HG02678 (cell line): ENCODE measurements around the gene SLC25A41.

Source experiments
- ATAC-seq: cut with Tn5 transposase; IDR thresholded peaks from one replicate; pipeline ENCODE4 v1.9.1; 2021; ENCODE audit warnings: mild to moderate bottlenecking, moderate library complexity; ENCODE audit not compliant: unreplicated experiment

The SLC25A41 gene

DNA sequence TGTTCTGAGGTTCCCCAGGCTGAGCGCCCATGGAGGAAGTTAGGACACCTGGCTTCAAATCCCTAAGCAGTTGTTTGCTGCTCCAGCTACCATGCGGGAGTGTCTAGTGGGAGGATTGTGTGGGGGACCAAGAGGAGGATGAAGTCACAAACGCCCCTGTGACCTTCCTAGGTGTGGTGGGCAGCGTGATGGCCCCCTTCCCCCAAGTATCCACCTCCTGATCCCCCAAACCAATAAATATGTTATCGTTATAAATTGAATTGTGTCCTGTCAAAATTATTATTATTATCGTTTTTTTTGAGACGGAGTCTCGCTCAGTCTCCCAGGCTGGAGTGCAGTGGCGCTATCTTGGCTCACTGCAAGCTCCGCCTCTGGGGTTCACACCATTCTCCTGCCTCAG, at the start of gene SLC25A41:
Gene SLC25A41 (minus strand): TSS at position 101 of the 400 bp plus-strand sequence. CDS start 70 bp downstream, at position 31.
- no peak for ATAC-seq

DNA sequence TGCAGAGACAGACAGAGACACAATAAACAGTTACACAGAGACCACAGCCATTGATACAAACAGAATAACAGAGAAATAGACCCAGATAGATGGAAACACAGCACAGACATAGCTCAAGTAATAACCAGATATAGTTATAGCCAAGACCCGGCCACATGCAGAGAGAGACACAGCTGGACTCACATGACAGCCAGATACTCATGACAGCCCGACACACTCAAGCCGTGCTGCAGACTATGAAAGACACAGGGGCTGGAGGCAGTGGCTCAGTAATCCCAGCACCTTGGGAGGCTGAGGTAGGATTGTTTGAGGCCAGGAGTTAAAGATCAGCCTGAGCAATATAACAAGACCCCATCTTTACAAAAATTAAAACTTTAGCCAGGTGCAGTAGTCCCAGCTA, 49.7 kb upstream of the SLC25A41 start:
- no peak for ATAC-seq

DNA sequence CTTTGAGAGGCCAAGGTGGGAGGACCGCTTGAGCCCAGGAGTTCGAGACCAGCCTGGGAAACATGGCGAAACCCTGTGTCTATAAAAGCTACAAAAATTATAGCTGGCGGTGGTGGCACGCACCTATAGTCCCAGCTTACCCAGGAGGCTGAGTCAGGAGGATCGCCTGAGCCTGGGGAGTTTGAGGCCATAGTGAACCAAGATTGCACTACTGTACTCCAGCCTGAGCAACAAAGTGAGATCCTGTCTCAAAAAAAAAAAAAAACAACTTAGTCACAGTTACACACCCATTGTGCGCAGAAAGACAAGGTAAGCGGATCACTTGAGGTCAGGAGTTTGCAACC, 48.8 kb upstream of the SLC25A41 start:
- no peak for ATAC-seq

DNA sequence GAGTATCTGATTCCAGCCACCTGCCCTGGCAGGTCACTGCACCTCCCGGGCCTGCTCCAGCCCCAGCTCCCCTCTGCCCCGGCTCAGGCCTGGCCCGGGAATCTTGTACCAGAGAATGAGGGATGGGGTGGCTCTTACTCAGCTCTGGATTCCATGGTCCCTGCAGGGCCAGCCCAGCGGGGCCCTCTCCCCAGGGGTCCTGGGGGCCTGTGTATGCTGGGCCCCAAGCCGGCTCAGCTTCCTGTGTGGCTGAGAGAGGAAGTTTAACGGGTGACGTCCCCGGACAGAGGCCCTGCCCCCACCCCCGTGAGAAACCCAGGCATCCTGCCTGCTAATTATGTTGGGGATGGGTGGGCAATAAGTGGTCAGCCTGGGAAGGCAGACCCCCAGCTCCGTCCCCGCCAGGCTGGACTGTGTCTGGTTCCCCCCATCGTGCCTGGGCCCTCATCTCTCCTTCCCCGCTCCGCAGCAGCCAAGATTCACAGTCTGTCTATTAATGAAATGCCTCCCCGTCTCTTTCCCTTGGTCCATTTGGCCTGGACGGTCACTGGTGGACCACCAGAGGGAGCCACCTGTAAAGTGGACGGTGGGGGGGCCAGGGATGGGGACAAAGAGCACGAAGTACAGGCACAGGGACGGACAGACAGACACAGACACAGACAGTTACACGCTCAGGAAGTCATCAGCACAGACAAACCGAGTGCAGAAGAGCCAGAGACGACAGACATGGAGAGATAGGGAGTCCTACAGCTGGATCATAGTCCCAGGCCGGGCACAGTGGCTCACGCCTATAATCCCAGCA, 48.2 kb upstream of the SLC25A41 start, which contains the start of gene DENND1C:
Gene DENND1C (minus strand): TSS at position 247 of the 802 bp plus-strand sequence. CDS start 92 bp downstream, at position 155.
- peak; percentile 76 for ATAC-seq

DNA sequence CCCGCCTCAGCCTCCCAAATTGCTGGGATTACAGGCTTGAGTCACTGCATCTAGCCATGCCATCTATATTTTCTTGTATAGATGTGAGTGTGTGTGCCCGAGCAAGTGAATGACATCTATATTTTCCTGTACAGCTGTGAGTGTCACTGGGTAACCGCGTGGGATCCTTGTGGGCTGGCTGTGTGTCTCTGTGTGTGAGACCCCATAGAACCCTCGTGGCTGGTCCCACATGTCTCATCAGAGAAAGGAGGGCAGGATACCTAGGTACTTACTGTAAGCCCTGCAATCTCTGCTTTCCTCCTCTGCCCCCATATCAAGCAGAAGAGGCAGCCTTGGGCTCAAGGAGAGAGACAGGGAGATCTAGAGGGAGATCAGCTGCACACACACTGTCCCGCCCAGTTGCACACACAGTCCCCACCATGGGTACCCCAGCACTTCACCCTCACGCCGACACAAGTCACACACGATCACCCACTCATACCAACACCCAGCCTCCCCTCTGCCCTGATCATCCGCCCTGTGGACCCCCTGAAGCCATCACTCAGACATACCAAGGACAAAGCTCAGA, 47.4 kb upstream of the SLC25A41 start:
- no peak for ATAC-seq

DNA sequence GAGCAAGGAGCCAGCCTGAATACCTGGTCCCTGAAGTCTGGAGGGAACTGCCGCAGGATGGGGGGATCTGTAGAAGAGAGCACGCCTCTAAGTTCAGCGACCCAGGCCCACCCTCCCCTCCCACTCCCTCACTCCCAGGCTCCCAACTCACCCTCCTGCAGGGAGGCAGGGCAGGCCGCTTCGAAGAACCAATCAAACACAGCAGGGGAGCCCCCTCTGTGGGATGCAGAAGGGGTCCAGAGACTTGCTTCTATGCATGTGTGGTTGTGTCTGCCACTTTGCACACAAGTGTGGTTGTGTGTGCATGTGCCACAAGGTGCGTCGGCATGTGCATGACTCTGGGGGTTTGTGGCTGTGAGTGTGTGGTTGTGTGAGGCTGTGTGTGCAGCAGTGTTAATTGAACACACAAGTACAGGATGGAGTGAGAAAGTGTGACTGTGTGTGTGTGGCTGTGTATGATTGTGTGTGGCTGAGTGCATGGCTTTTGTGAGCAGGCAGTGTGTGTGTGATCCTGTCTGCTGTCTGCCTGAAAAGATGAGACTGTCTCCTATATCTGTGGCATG, 46.4 kb upstream of the SLC25A41 start:
- no peak for ATAC-seq

DNA sequence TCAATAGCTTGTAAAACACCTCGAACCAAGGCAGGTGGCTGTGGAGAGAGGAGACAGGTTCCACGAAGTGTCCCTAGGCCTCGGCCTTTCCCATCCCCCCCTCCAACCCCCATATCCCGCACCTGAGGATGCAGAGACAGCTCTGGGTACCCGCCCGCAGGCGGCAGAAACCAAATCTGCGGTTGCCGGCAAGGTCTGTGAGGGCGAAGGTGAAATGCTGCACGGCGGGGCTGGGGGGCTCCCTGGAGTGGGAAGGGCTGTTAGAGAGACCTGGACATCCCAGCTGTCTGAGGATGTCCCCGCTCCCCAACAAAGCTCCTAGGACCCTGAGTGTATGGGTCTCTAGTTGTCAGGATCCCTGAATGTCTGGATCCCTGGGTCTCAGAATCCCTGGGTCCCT, 45.3 kb upstream of the SLC25A41 start:
- ATAC-seq: no peak

DNA sequence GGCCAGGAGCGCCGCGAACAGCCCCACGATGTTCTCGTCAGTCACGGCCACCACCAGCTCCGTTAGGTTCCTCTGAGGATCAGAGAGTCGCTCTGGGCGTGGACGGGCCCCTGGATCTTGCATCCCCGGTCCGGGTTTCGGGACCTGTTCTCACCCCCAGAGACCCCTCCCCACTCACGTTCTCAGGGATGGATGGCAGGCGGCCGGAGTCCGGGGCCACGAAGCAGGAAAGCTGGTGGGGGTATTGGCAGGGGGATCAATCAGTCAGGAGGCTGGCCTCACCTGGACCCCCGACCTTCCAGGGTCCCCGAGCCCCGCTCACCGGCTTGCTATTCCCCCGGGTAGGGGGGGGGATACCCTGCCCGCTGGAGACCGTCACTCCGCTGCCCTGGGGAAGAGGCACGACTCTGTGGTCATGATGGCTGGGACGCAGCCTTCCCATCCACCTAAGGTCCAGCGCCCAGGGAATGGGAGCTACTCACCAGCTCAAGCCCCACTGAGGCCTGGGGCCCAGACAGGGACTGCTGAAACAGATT, 43.4 kb upstream of the SLC25A41 start:
- ATAC-seq: no peak

DNA sequence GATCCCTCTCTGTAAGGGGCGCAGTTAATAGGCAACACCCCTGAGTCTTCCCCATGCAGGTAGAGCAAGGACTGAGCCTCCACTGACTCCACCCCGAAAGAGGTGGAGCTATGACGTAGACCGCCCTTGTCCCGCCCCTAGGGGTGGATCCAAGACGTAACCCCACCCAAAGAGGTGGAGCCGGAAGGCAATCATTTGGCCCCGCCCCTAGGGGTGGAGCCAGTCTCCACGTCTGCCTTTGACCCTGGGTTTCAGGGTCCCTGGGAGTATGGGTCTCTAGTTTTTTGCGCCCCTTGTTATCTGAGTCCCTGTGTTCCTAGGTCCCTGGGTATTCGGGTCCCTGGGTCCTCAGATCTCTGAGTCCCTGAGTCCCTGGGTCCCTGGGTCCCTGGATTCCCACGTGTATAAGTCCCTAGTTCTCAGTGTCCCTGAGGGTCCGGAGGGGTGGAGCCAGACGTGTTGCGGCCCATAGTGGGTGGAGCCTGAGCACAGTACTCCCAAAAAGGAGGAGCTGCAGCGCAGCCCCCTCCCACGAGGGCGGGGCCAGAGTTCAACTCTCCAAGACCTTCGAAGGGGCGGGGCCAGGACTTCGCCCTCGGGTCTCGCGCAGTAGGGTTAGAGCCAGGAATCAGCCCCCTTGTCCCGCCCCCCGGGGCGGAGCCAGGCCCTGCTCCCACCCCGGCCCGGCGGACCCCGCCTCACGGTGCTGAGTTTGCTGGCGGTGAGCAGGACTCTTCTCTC, 42.8 kb upstream of the SLC25A41 start:
- no peak for ATAC-seq

DNA sequence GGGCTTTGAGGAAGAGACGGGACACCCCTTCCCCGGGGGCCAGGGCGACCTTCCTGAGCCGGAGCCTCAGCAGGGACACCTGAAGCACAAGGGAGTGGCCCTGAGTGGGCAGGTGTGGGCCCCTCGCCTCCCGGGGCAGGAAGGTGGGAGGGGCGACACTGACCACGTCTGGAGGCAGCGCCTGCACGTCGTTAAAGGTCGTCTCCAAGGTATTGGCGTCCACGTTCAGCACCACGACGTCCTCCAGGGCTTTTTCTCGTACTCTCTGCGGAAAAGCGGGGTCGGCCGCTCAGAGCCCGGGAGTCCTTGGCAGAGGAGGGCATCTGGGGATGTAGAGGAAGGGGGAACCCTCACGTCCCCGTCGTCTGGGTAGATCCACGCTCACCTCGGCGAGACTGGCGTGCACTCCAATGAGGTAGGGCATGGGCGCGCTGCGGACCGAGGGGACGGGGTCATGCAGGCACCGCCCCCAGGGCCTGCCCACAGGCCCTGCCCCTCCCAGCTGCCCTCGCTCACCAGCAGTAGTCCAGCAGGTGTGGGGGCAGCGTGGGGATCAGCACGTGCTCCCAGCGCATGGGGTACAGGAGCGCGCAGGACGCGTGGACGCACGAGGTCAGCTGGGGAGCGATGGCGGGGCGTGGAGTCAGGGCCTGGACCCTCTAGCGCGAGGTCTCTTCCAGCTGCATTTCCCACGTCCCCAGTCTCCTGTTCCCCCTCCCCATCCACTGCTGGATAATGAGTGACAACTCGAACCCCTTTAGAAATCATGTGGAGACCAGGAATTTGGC, 42.0 kb upstream of the SLC25A41 start:
- no peak for ATAC-seq

DNA sequence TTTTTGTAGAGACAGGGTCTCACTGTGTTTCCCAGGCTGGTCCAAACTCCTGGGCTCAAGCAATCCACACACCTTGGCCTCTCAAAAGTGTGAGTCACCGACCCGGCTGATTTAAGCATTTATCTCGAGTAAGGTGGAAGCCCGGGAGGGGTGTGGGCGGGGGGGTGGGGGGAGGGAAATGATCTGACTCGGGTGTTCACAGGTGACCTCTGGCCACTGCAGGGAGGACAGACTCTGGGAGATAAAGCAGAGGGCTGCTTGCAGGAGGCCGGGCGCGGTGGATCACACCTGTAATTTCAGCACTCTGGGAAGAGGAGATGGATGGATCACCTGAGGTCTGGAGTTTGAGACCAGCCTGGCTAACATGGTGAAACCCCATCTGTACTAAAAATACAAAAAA, 40.1 kb upstream of the SLC25A41 start:
- ATAC-seq: no peak

DNA sequence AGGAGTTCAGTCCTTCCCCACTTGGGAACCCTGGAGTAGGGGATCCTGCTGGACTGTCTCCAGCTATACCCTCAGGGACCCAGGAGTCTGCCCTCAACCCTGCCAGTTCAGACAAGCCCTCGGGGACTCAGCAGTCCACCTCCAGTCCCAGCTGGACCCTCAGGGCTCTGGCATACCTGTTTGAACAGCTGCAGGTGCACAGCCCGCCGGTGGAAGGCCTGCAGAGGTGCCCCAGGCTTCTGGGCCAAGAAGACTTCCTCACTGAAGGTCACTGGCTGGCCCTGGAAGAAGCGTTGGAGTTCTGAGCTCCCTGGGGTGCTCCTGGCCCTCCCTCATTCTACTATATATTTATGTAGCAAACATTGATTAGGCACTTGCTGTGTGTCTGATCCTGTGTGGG, 39.1 kb upstream of the SLC25A41 start:
- no peak for ATAC-seq

DNA sequence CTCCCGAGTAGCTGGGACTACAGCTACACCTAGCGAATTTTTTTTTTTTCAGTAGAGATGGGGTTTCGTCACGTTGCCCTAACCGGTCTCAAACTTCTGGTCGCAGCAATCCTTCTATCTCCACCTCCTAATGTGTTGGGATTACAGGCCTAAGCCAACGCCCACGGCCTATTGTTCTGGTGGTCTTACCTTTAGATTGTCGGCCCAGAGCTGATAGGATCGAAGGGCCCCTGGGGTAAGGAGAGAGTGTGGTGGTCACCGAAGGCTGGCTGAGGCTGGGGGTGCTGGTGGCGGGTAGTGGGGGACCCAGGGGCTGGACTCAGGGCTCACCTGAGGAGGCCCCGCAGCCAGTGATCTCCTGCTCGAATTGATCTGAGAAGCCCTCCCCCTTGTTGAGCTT, 37.5 kb upstream of the SLC25A41 start:
- ATAC-seq: no peak

DNA sequence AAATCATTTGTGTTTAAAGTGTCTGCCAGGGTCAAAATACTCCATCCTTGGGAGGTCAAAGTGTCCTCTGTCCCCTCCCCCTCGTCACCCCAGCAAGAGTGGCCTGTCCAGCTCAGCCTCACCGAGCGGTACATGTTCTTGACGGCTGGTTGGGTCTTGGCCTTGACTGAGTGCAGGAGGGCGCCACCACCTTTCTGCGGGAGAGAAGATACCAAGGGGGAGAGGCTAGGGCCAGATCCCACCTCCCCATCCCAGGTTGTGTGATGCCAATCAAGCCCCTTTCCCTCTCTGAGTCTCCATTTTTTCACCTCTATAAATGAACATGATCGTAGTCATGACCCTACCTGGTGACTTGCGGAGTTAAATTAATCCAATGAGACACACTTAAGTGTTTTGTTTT, 36.6 kb upstream of the SLC25A41 start:
- no peak for ATAC-seq

DNA sequence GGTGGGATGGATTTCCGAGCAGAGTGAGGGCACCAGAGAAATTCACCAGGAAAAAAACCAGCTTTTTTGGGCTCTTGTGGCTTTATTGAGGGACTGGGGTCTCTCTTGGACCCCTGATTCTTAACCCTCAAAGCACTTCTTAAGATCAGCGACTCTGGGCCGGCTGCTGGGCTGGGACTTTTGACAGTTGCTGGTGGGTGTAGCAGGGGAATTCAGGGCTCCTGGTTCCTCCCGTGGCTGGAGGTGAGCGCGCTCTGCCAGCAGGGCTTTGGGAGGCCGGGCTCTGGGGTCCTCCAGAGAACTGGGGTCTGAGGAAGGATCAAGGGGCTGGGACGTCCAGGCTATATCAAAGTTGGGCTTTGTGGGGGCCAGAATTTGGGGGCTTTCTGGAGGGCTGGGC, 33.8 kb upstream of the SLC25A41 start:
- ATAC-seq: no peak

DNA sequence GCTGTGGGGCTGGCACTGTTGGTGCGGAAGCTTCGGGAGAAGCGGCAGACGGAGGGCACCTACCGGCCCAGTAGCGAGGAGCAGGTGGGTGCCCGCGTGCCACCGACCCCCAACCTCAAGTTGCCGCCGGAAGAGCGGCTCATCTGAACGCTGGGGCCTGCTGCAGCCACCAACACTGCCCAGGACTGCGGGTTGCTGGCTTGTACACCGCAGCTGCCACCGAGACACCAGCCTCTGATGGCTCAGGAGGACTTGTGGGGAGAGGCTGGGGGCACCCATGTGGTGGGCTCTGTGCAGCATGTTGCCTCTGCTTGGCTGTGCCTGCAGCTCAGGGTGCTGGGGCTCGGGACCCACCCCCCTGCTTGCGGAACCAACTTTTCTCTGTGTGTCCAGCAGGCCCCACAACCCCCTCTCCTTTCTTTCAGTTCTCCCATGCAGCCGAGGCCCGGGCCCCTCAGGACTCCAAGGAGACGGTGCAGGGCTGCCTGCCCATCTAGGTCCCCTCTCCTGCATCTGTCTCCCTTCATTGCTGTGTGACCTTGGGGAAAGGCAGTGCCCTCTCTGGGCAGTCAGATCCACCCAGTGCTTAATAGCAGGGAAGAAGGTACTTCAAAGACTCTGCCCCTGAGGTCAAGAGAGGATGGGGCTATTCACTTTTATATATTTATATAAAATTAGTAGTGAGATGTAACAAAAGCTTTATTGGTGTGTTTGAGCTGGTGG, 33.1 kb upstream of the SLC25A41 start:
- ATAC-seq: no peak

DNA sequence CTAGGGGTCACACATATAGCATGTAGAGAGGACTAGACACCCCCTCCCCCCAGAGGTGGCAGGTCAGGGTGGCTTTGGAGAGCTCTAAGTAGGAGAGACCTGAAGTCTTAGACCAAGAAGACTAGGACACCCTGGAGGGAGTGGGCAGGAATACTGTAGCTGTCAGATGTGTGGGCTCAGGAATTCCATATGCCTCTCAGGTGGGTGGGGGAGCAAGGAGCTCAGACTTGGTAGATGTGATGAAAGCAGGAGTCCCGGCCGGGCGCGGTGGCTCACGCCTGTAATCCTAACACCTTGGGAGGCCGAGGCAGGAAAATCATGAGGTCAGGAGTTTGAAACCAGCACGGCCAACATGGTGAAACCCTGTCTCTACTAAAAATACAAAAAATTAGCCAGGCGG, 32.1 kb upstream of the SLC25A41 start:
- no peak for ATAC-seq

DNA sequence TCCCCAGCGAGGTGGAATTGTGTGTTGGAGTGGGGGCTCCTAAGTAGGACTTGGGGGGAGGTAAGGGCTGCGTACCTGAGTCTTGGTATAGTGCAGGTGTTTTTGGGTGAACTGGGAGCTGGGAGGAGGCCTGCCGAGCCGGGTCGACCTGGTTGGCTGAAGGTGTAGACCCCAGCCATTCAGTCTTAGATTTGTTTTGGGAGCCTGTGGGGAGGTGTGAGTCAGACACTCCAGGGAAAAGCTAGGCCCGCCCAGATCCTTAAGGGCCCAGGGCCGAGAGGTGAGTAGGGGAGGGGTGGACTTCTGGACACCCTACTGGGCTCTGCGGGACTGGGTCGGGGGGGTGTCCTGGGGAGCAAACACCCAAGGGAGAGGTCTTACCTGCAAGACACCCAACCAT, 31.4 kb upstream of the SLC25A41 start:
- ATAC-seq: no peak

DNA sequence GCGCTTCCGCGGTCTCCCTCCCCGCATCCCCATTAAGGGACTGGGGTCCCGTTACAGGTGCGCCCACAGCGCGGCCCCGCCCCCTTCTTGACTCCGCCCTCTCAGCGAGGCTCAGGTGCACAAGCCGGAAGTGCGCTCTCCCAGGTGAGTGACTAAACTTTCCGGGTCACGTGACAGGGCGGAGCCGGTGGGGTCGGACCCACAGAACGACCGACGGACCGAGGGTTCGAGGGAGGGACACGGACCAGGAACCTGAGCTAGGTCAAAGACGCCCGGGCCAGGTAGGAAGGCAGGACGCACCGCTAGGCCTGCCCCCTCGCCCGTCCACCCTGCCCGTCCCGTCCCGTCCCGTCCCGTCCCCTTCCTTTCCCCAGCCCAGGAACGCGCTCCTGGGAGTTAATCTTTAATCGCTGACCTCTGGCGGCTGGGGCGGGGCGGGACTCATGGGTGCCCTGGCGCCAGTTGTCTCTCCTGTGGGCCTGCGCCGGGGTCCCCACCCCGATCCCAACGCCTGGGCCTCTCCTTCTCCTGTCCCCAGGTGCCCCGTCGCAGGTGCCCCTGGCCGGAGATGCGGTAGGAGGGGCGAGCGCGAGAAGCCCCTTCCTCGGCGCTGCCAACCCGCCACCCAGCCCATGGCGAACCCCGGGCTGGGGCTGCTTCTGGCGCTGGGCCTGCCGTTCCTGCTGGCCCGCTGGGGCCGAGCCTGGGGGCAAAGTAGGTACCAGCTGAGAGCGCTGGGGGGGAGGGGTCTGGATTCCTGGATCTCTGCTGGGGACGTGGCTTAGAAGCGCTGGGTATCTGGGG, 30.7 kb upstream of the SLC25A41 start, which contains the start of gene CRB3:
Gene CRB3 (plus strand): TSS at position 202 of the 804 bp plus-strand sequence. CDS start 431 bp downstream, at position 633.
- ATAC-seq: no peak
